GM18909 (cell line): Measurements from ENCODE around the gene BRD9.
"Not testable (repeated sequence)": the region's sequence is repeated elsewhere in the genome, so short reads cannot be mapped to it uniquely, and the experiment has no call there.

Experiments used
- ATAC-seq: cut with Tn5 transposase; IDR thresholded peaks from one replicate; pipeline ENCODE4 v1.9.1; 2021; ENCODE audit warnings: mild to moderate bottlenecking; ENCODE audit not compliant: unreplicated experiment, poor library complexity

BRD9 gene

DNA sequence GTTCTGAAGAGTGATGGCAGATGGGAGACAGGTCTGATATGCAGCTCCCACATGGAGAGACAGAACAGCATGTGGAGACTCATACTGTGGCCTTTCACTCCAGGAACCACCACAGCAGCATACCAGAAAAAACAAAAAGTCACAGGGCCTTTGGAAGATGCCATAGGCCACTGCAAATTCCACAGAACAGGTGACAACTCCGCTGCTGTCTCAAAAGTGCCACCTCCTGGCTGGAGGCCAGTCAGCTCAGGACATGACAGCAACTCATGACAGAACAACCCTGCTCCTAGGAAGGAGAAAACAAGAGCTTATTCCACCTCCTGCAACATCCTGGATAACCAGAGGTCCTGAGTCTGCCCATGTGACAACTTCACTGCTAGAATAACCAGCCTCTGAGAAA is 67.1 kb downstream of the BRD9 start:
- not testable (repeated sequence) for ATAC-seq

DNA sequence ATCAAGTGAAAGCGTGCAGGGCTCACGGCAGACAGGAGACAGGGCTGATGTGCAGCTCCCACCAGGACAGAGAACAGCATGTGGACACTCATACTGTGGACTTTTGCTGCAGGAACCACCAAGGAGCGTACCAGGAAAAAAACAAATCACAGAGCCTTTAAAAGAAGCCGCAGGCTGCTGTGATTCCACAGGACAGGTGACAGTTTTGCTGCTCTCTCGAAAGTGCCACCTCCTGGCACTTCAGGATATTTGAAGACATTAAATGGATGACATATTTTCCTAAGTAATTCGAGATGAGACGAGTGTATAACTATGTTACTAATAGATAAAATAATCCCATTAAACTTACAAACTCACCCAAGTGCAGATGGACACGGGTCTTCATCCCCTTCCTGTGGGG is 71.1 kb downstream of the BRD9 start:
- no peak for ATAC-seq

DNA sequence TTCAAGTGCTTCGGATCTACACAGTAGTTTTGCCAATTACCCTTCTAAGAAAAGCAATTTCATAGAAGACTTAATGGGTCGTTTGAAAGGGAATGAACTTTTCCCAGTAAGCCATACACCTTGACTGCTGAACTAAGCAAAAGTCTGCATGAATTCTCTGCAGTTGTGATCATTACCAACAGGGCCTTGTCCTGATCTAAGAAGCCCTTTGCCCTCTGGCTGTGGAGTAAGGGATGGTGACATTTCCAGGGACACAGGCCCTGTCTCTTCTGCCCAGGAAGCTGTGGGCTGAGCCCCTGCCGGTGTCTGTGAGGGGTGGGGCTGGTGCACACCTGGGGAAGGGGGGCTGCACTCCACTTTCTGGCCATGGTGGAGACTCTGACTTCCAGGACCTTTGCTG is 72.4 kb downstream of the BRD9 start:
- ATAC-seq, result no peak

DNA sequence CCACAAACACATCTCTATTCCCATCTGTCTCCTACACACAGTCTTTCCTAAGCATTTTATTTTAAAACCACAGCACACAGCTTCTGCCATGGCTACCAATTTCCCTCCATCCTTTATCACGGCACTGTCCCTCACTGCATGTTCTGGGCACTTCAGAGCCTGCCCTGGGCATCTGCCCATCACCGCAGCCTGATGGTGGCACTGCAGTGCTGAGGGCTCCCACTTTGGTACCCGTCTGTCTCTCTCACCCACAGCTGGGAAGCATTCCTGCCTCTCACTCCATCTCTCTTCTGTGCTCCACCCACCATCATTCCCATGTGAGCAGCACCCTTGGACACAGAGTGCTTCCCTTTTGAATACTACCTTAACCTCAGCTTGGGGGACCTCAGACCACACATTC is 73.5 kb downstream of the BRD9 start:
- no peak for ATAC-seq

DNA sequence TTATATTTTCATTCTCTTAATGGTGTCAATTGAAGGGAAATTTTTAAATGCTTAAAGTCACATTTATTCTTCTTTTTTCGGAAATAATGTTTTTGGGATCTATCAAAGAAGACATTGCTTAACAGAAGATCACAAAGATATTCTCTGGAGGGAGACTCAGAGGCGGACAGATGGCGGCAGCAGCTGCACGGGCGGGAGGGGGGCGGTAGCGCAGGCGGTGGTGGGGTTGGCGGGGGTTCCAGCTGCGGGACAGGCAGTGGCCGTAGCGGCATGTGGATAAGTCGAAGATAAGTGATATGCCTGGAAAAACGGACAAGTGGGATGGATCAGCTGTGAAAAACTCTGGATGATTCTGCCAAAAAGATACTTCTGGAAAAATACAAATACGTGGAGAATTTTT is 76.4 kb downstream of the BRD9 start:
- ATAC-seq, result no peak

DNA sequence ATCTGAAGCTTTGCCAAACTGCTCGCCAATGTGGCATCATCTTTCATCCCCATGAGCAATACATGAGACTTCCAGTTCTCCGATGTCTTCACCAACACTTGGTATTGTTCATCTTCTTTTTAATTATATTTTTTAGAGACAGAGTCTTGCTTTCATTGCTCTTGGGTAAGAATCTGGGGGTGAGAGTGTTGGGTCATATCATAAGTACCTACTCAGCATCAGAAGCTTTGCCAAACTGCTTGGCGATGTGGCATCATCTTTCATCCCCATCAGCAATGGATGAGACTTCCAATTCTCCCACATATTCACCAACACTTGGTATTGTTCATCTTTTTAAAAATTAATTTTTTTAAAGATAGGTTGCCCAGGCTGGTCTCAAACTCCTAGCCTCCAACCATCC is 77.2 kb downstream of the BRD9 start:
- ATAC-seq, result no peak
